CD4-positive, alpha-beta T cell treated with Interleukin-6 for 4 hours (primary cell): ENCODE results near the gene BTC.
"Not testable (repeated sequence)": the region's sequence is repeated elsewhere in the genome, so short reads cannot be mapped to it uniquely, and the experiment has no call there.

Source experiments
- DNase-seq: peaks from one replicate; pipeline ENCODE4 v3.0.0-alpha.2; 2020; ENCODE audit warnings: mixed read lengths

The BTC gene

GRCh38 chr4:74794382-74795010, at the start of gene BTC:
BTC (minus strand) TSS chr4:74794523; CDS start chr4:74794325, 198 bp downstream.
- no peak for DNase-seq

GRCh38 chr4:74840936-74841509, 46.7 kb upstream of the BTC start:
- DNase-seq, result no peak

GRCh38 chr4:74838746-74839370, 44.5 kb upstream of the BTC start:
- DNase-seq, result no peak

GRCh38 chr4:74830928-74831327, 36.6 kb upstream of the BTC start:
- no peak for DNase-seq

- DNase-seq, result no peak
Measured at GRCh38 chr4:74823194-74823593, 28.9 kb upstream of the BTC start.

- DNase-seq, result no peak
Measured at GRCh38 chr4:74822603-74823002, 28.3 kb upstream of the BTC start.

GRCh38 chr4:74821541-74821940, 27.2 kb upstream of the BTC start:
- DNase-seq, result no peak

GRCh38 chr4:74814052-74814451, 19.7 kb upstream of the BTC start:
- no peak for DNase-seq

- not testable (repeated sequence) for DNase-seq
Measured at GRCh38 chr4:74812056-74812455, 17.7 kb upstream of the BTC start.

GRCh38 chr4:74805601-74806000, 11.3 kb upstream of the BTC start:
- no peak for DNase-seq

GRCh38 chr4:74800310-74800709, 6.0 kb upstream of the BTC start:
- no peak for DNase-seq

GRCh38 chr4:74796631-74797030, 2.3 kb upstream of the BTC start:
- DNase-seq, result no peak

- DNase-seq, result no peak
Measured at GRCh38 chr4:74793757-74794381, 454 bp downstream of the BTC start.

- DNase-seq, result no peak
Measured at GRCh38 chr4:74790652-74791051, 3.7 kb downstream of the BTC start.

GRCh38 chr4:74789518-74789917, 4.8 kb downstream of the BTC start:
- no peak for DNase-seq

- no peak for DNase-seq
Measured at GRCh38 chr4:74777531-74777930, 16.8 kb downstream of the BTC start.

GRCh38 chr4:74772783-74773182, 21.5 kb downstream of the BTC start:
- no peak for DNase-seq

GRCh38 chr4:74772106-74772505, 22.2 kb downstream of the BTC start:
- no peak for DNase-seq

GRCh38 chr4:74770226-74770910, 24.0 kb downstream of the BTC start:
- no peak for DNase-seq

- DNase-seq, result no peak
Measured at GRCh38 chr4:74768857-74769525, 25.3 kb downstream of the BTC start.

GRCh38 chr4:74764119-74764518, 30.2 kb downstream of the BTC start:
- DNase-seq, result no peak

GRCh38 chr4:74758551-74759145, 35.7 kb downstream of the BTC start:
- no peak for DNase-seq
